Measurements from ENCODE around the gene CAMP. TPM values are rescaled to one million over a fixed set of nuclear protein-coding genes. Genes with fewer than 3 reads are reported as not detected.
"Not testable (repeated sequence)": the region's sequence is repeated elsewhere in the genome, so short reads cannot be mapped to it uniquely, and the experiment has no call there.

CAMP gene, protein sequence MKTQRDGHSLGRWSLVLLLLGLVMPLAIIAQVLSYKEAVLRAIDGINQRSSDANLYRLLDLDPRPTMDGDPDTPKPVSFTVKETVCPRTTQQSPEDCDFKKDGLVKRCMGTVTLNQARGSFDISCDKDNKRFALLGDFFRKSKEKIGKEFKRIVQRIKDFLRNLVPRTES
- total RNA-seq: 0.25 TPM in 1 of 2 replicates, not detected in the other

DNA sequence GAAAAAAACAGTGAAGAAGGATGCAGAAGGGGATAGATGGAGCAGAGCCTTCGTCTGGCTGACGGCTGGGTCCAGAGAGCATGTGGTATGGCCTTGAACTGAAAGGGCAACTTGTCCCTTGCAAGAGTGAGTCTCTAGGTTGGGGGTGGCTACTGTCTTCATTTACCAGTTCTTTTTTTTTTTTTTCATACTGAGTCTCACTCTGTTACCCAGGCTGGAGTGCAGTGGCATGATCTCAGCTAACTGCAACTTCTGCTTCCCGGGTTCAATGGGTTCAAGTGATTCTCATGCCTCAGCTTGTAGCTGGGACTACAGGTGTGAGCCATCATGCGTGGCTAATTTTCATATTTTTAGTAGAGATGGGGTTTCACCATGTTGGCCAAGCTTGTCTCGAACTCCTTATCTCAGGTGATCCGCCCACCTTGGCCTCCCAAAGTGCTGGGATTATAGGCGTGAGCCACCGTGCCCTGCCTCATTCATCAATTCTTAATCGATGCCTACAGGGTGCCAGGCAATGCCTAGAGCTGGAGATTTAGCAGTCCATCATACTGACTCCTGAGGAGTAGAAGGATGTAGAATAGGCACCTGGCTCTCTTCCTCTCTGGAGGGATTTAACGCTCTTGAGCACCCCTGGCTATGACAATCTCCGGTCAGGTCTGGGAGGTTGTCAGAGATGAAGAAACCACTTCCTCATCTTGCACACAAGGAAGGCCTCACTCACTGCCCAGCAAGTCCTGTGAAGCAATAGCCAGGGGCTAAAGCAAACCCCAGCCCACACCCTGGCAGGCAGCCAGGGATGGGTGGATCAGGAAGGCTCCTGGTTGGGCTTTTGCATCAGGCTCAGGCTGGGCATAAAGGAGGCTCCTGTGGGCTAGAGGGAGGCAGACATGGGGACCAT is at the start of gene CAMP:
Gene CAMP (plus strand): TSS at position 880 of the 898 bp plus-strand sequence. CDS start 17 bp downstream, at position 897.
- peak; percentile 94 for DNase-seq (ENCODE audit: low read depth)

DNA sequence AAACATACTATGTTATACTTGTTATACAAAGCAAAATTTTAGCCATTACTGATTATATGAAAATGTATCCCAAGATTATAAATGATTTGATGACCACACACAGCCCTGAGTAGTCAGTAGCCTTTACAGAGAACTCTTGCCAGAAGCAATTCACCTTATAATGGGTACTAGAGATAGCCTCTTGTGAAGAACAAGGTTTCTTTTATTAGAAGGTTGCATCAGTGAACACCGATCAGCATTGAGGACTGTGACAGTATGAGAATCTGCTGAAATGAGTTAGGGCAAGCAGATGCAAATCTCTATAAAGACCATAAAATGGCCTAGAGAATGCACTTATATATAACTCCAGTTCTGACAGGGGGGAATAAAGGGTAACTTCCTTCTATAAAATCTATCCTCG is 45.2 kb upstream of the CAMP start:
- DNase-seq (ENCODE audit: low read depth): no peak

DNA sequence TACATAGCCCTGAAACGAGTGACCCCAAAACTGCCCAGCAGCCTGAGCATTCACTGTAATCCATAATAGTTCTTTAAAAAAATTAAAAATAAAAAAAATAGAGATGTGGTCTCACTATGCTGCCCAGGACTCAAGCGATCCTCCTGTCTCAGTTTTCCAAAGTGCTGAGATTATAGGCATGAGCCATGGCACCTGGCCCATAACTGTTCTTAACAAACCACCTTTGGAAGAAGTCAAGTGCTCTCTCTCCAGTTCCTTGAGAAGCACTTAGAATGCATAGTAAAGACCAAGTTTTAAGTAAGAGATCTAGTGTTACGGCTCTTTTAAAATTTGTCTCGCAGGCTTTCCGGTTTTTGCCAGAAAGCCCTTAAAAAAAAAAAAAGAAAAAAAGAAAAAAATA is 43.3 kb upstream of the CAMP start:
- no peak for DNase-seq (ENCODE audit: low read depth)

DNA sequence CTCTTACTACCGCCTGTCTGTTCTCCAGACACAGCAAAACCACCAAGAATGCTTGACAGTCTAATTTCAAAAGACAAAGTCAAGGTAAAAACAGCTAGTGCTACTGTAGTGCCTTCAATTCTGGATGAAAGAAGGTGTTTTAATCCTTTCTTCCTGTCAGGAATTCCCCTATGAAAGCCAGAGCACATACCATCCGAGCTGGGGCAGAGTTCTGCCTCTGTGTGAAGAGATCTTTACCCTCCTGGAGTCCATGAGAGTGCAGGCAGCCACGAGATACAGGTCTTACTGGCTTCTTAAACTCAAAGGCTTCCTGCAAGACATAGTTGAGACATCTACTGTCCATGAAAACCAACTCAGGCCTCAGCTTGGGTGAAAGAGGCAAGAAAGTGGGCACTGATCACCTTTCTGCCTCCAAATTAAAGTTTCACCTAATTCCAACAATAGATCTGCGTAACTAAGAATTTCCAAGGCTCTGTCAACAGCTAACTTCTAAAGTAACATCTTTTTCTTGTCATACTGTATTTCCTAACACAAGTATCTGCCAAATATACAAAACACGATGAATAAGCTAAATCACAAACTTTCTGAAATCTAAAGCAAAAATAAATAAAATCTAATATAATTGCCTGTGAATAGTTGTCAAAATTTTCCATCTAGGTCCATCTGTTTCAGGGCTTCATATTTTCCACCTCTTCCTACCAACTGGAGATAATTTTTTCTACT is 42.6 kb upstream of the CAMP start:
- no peak for DNase-seq (ENCODE audit: low read depth)

DNA sequence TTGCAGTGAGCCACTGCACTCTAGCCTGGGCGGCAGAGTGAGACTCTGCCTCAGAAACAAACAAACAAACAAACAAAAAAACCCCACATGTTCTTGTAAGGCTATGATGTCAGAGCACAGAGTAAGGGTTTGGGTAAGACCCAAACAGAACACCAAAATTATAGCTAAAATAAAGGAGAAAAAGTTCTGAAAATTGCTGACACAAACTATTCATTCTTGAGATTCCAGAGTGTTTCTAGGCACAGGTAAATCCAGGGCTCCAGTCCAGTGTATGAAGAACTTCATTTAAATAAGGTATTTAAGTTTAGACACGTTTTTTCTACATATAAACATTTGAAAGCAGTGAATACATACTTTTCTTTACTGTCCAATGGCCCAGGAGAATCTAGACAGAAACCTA is 39.0 kb upstream of the CAMP start:
- DNase-seq (ENCODE audit: low read depth): no peak

DNA sequence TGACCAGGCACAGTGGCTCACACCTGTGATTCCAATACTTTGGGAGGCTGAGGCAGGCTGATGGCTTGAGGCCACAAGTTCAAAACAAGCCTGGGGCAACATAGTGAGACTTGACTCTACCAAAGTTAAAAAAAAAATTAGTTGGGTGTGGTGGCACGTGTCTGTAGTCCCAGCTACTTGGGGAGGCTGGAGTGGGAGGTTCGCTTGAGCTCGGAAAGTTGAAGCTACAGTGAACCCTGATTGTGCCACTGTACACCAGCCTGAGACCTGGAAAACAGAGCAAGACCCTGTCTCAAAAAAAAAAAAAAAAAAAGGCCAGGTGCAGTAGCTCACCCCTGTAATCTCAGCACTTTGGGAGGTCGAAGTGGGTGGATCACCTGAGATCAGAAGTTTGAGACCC is 38.2 kb upstream of the CAMP start:
- no peak for DNase-seq (ENCODE audit: low read depth)

DNA sequence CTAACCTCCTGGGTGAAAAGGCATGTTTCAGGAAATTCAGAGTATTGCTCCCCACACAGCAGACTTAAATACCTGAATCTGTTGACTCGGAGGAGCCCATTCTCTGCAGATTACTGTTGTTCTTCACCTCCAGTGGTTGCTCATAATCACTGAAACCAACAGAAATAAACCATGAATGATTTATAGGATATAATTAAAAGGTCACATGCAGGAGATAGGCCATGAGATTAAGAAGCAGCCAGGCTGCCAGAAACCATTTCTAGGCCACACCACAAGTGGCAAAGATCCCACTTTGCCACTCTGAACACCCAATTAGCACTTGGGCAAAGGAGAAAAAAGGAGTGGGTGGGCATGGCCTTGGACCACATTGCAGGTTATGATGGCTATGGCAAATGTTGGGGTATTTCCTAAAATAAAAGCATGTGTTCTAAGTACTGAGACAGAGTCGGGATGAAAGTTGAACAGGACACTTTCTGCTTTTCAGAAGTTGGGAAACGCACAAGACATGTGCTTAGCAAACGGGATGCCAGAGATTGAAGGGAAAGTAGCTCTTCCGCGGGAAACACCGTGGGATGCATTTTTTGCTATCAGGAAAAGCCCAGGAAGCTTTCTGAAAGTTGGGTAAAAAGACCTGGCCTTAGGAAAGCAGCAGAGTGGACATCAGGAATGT is 36.5 kb upstream of the CAMP start:
- DNase-seq (ENCODE audit: low read depth): peak; percentile 14

DNA sequence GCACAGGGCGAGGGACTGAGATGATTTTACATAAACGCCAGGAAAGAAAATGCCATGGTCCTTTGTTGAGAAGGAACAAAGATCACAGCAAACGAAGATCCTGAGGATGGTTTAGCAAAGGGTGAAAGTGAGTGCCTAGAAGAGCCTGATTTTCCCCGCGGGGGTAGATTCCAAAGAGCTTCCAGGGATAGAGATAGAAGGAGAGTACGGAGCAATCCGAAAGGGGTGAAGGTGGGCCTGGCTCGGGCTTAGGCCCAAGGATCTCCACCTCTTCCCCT is 36.1 kb upstream of the CAMP start:
- DNase-seq (ENCODE audit: low read depth): no peak

DNA sequence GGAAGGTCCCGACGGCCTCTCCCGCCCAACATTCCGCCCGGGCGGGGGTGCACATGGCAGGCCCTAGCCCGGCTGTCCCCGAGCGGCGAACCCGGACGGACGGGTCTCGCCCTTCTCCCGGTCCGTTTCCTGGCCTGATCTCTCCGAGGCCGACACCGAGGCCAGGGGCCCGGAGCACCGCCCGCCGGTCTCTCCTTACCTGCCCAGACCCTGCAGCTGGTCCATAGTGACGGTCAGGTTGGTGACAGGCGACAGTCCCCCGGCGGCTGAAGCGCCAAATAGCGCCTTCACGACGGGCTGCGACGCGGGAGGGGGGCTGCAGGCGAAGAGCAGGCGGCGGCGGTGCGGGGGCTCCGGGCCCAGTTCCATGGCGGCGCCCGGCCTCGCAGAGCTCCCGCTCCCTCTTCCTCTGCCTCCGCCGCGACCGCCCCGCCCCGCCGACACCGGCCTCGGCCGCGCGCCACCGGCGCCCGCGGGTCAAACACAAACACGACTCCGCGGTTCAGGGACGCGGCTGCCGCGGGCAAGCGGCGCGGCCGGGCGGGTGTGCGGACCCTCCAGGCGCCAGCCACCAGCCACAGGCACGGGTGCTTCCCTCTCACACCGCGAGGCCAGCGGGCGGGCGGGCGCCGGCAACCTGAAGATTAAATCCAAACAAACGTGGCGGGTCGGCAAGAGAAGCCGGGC is 35.6 kb upstream of the CAMP start:
- peak; percentile 49 for DNase-seq (ENCODE audit: low read depth)

DNA sequence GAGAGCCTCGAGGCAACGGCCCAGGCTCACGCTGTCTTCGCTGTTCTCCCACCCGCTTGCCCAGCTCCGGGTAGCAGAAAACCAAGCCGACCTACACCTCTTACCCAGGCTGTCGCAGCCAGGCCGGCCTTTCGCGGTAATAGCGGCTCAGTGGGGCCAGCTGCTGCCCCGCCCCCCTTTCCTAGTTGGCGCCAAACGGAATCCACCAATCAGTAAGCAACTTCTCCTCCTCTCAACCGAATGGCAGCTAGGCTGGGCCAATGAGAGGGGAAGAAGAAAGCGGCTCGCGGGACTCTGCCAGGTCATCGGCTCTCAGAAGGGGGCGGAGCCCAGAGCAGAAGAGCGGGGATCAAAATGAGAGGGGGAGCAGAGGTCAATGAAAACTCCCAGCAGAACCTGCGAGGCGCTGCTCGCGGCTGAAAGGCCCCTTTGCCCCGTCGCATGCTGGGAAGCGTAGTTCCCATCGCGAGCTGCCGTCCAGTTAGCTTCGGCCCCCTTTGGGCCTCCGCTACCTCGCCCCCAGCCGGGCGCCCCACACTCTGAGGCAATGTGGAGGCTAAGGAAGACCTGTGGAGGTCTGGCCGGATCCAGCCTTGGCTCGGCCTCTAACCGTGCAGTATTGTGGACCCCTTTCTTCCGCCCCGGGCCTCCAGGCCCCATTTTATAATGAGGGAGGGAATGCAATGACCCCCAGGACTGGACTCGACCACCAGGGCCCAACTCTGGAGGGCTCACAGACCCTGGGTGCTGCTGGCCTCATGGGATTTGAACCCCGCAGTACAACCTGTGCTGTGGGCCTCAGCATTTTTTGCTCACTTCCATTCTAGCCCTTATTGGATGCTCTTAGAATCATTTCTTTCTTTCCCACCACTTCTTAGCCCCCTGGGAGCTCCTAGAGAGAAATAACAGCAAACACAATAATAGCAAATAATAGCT is 34.8 kb upstream of the CAMP start, which contains the start of gene CDC25A:
Gene CDC25A (minus strand): TSS at position 152 of the 936 bp plus-strand sequence. CDS start 470 bp downstream, outside the sequence.
- peak; percentile 97 for DNase-seq (ENCODE audit: low read depth)

DNA sequence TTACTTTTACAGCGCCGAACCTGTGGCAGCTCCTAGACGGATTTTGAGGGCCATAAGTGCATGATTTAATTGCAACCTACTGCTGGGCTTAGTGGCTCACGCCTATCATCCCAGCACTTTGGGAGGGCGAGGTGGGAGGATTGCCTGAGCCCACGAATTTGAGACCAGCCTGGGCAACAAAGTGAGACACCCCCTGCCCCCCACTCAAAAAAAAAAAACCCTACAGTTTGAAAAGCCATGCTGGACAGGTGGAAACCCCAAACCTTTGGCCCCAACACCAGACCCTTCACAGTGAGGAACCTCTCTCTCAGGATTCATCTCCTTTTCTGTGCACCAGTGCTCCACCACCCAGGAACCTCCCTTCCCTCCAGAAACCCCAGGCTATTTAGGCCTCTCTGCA is 34.0 kb upstream of the CAMP start:
- DNase-seq (ENCODE audit: low read depth): no peak

DNA sequence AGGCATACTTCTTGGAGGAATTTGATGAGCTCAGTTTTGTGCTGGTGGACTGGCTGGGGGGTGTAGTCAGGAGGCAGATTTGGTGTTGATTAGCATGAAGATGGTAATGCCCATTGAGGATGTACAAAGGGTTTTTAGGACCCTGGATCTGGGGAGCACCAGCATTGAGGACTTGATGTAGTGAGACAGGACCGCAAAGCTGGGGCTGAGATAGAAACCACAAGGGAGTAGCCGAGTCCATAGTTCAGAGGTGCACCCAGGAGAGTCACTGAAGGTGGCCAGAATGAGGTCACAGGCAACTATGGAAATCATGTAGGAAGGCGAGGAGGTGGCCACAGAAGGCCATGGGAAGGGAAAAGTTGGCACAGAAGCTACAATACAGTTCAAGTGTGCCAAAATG is 32.4 kb upstream of the CAMP start:
- no peak for DNase-seq (ENCODE audit: low read depth)

DNA sequence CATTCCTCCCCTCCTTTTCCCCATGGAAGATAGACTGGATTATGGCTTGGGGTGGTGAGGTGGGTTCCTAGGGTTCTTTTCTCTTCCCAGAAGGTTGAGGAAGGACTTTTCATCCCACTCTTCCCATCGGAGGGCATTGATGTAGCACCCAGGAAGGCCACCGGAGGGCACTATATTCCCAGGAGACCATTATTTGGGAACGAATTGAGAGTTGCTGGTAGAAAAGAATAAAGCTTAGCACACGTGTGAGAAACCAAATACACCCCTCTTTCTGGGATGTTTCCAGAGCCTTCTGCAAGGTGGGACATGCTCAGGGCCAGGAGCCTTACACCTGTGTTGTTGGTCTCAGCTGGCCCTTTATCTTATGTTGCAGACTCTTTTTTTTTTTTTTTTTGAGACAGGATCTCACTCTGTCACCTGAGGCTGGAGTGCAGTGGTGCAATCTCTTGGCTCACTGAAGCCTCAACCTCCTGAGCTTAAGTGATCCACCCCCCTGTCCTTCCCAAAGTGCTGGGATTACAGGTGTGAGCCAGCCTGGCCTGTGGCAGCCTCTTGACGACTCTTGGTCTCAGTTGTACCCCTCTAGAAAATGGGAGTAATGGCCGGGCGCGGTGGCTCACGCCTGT is 28.7 kb upstream of the CAMP start:
- DNase-seq (ENCODE audit: low read depth): peak; percentile 53

DNA sequence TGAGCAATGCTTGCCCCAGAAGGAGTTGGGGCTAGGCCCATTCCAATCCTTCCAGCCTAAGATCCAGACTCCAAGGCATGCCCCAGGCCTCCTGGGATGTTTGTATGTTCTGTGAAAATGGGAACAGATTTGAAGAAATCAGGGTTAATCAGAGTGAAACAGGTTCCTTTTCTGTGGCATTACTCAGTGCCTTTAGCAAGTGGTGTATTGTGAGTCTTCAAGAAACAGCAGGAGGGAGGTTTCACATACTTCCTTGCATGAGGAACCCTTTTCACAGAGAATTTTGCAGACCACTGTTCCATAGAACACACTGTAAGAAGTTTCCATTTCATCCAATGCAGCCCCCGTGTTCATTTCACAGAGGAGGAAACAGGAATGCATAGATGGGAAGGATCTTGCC is 26.7 kb upstream of the CAMP start:
- DNase-seq (ENCODE audit: low read depth): no peak

DNA sequence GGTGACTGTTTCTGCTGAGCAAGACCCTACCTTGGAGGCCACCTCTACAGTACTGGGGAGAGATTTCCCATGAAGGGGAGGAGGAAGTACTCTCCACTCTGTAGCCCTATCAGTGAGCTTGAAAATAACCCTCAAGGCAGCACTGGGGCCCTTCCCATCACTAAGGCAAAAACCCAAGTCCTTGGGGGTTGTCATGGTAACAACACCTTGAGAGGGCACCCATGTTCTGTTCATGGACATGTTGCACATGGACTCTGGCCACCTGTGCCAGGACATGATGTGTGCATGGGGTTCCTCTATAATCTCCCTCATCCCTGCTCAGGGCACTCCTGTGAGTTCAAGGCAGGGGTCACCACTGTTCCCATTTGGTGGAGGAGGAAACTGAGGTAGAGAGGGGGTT is 24.2 kb upstream of the CAMP start:
- no peak for DNase-seq (ENCODE audit: low read depth)

DNA sequence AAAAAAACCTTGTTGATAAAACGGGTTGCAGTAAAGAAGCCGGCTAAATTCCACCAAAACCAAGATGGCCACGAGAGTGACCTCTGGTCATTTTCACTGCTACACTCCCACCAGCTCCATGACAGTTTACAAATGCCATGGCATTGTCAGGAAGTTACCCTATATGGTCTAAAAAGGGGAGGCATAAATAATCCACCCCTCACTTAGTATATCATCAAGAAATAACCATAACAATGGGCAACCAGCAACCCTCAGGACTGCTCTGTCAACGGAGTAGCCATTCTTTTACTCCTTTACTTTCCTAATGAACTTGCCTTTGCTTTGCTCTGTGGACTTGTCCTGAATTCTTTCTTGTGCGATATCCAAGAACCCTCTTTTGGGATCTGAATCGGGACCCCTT is 20.7 kb upstream of the CAMP start:
- DNase-seq (ENCODE audit: low read depth): no peak

DNA sequence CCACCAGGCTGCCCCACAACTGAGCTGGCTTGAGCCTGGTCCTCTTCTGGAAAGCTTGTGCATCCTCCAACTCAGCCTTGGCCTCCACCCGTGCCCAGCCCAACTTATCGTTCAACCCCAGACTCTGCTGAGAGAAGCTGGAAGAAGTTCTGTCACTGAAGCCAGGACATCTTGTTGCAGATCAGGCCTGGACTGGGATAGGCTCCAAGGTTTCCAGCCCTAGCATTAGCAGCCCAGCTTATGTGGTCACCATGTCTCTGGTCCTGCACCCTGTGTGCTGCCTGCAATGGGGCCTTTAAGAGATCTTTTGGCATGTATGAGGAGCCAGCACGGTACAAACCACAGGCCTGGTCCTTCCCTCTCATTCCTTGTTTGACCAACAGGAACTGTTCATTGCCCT is 15.2 kb upstream of the CAMP start:
- DNase-seq (ENCODE audit: low read depth): no peak

DNA sequence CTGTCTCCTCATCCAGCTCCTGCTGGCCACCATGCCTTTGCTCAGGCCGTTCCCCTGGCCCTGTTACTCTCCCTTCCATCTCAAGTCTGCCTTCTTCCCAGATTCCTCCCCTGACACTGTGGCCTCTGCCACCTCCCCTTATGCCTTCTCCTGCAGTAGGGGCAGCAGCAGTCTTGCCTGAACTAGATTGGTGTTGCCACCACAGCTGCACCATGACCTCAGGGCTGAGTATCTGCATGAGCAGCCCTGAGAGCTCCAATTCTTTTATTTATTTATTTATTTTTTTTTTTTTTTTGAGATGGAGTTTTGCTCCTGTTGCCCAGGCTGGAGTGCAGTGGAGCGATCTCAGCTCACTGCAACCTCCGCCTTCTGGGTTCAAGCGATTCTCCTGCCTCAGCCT is 13.8 kb upstream of the CAMP start:
- DNase-seq (ENCODE audit: low read depth): no peak

DNA sequence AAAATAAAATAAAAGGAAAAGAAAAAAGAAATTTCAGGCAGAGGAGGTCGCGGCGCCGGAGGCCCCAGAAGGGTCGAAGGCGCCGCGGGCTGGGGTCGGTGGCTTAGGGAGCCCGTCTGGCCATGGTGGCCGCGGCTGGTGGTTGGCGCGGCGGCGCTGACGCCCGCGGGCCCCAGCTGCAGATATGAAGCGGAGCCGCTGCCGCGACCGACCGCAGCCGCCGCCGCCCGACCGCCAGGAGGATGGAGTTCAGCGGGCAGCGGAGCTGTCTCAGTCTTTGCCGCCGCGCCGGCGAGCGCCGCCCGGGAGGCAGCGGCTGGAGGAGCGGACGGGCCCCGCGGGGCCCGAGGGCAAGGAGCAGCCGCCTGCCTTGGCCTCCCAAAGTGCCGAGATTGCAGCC is 12.8 kb upstream of the CAMP start:
- not testable (repeated sequence) for DNase-seq (ENCODE audit: low read depth)

DNA sequence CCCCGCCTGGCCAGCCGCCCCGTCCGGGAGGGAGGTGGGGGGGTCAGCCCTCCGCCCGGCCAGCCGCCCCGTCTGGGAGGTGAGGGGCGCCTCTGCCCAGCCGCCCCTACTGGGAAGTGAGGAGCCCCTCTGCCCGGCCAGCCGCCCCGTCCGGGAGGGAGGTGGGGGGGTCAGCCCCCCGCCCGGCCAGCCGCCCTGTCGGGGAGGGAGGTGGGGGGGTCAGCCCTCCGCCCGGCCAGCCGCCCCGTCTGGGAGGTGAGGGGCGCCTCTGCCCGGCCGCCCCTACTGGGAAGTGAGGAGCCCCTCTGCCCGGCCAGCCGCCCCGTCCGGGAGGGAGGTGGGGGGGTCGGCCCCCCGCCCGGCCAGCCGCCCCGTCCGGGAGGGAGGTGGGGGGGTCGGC is 11.5 kb upstream of the CAMP start:
- DNase-seq (ENCODE audit: low read depth): not testable (repeated sequence)

All from renal cortical epithelial cell (primary cell).